HG03432 (cell line): Measurements from ENCODE around the gene DCAF4.
"Not testable (repeated sequence)": the region's sequence is repeated elsewhere in the genome, so short reads cannot be mapped to it uniquely, and the experiment has no call there.

Experiments used
- ATAC-seq: cut with Tn5 transposase; IDR thresholded peaks from one replicate; pipeline ENCODE4 v1.9.1; 2021; ENCODE audit warnings: mild to moderate bottlenecking, moderate library complexity; ENCODE audit not compliant: unreplicated experiment

DCAF4 gene

DNA sequence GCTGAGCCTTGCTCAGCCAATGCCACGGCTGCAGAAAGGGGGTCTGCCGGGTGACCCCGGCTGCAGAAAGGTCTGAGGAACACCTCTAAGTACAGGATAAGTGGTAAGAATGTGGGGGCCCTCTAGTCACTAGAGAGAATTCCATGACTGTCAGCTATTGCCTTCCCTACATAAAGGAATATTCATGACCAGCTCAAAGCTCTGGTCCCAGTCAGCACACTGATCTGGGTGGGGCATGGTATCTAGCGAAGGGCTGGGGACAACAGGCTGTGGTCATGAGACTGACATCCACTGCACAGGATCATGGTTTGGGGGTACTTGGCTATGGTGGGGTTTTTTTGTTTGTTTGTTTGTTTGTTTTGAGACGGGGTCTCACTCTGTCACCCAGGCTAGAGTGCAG lies 42.1 kb downstream of the DCAF4 start:
- ATAC-seq, result no peak

DNA sequence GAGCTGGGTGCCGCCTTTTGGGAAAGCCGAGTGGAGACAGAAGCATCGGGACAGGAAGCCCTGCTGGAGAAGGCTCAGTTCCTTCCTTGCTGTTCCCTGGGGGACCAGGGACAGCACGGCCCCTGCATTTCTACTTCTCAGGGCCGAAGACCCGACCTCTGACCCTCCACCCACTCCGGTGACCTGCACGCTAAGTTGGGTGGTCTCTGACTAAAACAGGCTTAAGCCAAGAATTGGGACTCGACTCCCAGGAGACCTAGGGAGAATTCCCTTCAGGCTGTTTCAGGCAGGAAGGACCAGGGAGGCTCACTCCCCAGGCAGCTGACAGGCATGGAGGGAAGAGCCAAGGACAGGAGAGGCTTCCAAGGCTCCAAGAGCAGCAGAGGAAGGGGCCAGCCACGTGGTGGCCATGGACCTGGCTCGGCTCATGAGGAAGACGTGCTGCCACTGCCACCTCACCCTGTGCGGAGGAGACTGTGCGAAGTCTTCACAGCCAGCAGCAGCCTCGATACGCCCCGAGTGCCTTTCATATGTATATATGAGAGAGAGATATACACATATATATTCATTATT lies 43.9 kb downstream of the DCAF4 start:
- no peak for ATAC-seq

- no peak for ATAC-seq
Observed at GRCh38 chr14:72970824-72971434, 44.7 kb downstream of the DCAF4 start.

GRCh38 chr14:72974661-72975060 lies 48.4 kb downstream of the DCAF4 start:
- ATAC-seq, result no peak

GRCh38 chr14:72975770-72976169 lies 49.5 kb downstream of the DCAF4 start:
- no peak for ATAC-seq

GRCh38 chr14:72978856-72979255 lies 52.6 kb downstream of the DCAF4 start:
- no peak for ATAC-seq

GRCh38 chr14:72980863-72981262 lies 54.6 kb downstream of the DCAF4 start:
- no peak for ATAC-seq

GRCh38 chr14:72982146-72982708 lies 56.0 kb downstream of the DCAF4 start:
- no peak for ATAC-seq

GRCh38 chr14:72986214-72986613 lies 60.0 kb downstream of the DCAF4 start:
- ATAC-seq, result no peak

DNA sequence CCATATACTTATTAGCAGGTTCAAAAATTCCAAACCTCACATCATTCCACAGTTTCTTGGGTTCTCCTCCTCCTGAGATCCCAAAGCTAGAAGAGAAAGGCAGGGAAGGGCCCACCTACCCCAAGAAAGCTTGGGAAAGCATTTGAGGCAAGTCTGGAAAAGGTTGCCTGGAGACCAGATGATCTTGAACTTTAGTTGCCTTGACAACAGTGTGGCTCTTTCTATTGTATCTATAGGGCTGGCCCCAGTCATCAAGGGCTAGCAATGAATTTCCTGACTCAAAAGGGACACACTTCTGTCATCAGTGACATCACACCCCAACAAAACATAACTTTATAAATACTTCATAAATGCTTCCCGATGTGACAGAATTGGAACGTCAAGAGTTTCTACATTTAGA lies 60.6 kb downstream of the DCAF4 start:
- ATAC-seq, result no peak

- no peak for ATAC-seq
Observed at GRCh38 chr14:72990171-72990570, 63.9 kb downstream of the DCAF4 start.

- ATAC-seq, result no peak
Observed at GRCh38 chr14:72996916-72997315, 70.7 kb downstream of the DCAF4 start.

- ATAC-seq, result no peak
Observed at GRCh38 chr14:72998252-72998903, 72.1 kb downstream of the DCAF4 start.

- no peak for ATAC-seq
Observed at GRCh38 chr14:72999316-72999715, 73.1 kb downstream of the DCAF4 start.

- no peak for ATAC-seq
Observed at GRCh38 chr14:73000073-73000472, 73.8 kb downstream of the DCAF4 start.

DNA sequence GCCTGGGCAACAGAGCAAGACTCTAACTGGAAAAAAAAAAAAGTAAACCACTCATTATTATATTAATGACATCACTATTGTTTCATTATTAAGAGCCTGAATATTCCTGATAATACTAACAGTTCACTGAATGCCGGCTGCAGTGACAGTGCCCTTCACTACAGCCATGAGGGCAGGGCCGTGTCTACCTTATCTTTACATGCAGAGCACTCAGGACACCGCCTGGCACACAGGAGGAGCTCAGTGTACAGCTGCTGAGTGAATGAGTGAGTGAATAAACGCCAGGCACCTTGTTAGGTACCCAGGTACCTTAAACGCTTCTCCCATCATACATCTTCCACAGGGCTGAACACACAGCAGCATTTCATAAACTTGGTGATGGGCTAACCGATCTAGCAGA lies 77.4 kb downstream of the DCAF4 start:
- ATAC-seq, result no peak

DNA sequence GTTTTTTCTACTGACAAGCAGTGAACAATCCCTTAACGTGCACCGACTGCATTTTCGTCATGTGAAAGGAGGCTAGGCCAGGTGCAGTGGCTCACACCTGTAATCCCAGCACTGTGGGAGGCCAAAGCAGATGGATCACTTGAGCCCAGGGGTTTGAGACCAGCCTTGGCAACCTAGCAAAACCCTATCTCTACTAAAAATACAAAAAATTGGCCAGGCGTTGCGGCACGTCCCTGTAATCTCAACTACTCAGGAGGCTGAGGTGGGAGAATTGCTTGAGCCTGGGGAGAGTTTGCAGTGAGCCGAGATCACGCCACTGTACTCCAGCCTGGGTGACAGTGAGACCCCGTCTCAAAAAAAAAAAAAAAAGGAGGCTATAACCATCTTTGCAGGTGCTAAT lies 78.4 kb downstream of the DCAF4 start:
- ATAC-seq, result not testable (repeated sequence)

- ATAC-seq, result no peak
Observed at GRCh38 chr14:73007835-73008234, 81.6 kb downstream of the DCAF4 start.

- ATAC-seq, result no peak
Observed at GRCh38 chr14:73008501-73008900, 82.2 kb downstream of the DCAF4 start.
